HEK293T (cell line): ENCODE data around the gene SLC6A13.

Experiments
- CTCF ChIA-PET: fragments of 350-600 bp; formaldehyde crosslinking; extraction: SDS; loops from one replicate; lab custom pipeline; 2021; ENCODE audit warnings: antibody characterized with exemption, inconsistent platforms; lab: Yijun Ruan, JAX
- POLR2A ChIA-PET: fragments of 350-600 bp; formaldehyde crosslinking; extraction: SDS; loops from one replicate; lab custom pipeline; 2020; ENCODE audit warnings: antibody characterized with exemption, inconsistent platforms; lab: Yijun Ruan, JAX
- DNase-seq: peaks from one replicate; pipeline ENCODE4 v3.0.0; 2012; ENCODE audit warnings: mixed read lengths; ENCODE audit errors: extremely low spot score
- ARNT ChIP-seq: fragments of 450-650 bp; IDR thresholded peaks from 2 replicates; pipeline ENCODE4 v1.6.1; 2017; ENCODE audit warnings: mild to moderate bottlenecking
- BHLHE40 ChIP-seq: fragments of 450-650 bp; IDR thresholded peaks from 2 replicates; pipeline ENCODE4 v1.6.1; 2016; ENCODE audit warnings: mild to moderate bottlenecking, moderate library complexity, borderline replicate concordance
- CTBP1 ChIP-seq: fragments of 450-650 bp; IDR thresholded peaks from 2 replicates; pipeline ENCODE4 v1.6.1; 2016; ENCODE audit warnings: borderline replicate concordance
- ELF4 ChIP-seq: fragments of 450-650 bp; IDR thresholded peaks from 2 replicates; pipeline ENCODE4 v1.6.1; 2017; ENCODE audit warnings: antibody characterized with exemption
- FOXA1 ChIP-seq: fragments of 450-650 bp; IDR thresholded peaks from 2 replicates; pipeline ENCODE4 v1.6.1; 2016; ENCODE audit warnings: mild to moderate bottlenecking
- FOXK2 ChIP-seq: fragments of 450-650 bp; IDR thresholded peaks from 2 replicates; pipeline ENCODE4 v1.6.1; 2016; ENCODE audit warnings: mild to moderate bottlenecking
- FOXM1 ChIP-seq: fragments of 450-650 bp; IDR thresholded peaks from 2 replicates; pipeline ENCODE4 v1.6.1; 2017; ENCODE audit warnings: mild to moderate bottlenecking, borderline replicate concordance
- HDGF ChIP-seq: fragments of 450-650 bp; IDR thresholded peaks from 2 replicates; pipeline ENCODE4 v1.6.1; 2017; ENCODE audit warnings: antibody characterized with exemption, borderline replicate concordance
- L3MBTL2 ChIP-seq: fragments of 450-650 bp; conservative IDR thresholded peaks from 2 replicates; pipeline ENCODE4 v1.6.1; 2016; ENCODE audit warnings: mild to moderate bottlenecking
- LEF1 ChIP-seq: fragments of 450-650 bp; IDR thresholded peaks from 2 replicates; pipeline ENCODE4 v1.6.1; 2017; ENCODE audit warnings: mild to moderate bottlenecking, borderline replicate concordance
- NFRKB ChIP-seq: fragments of 450-650 bp; IDR thresholded peaks from 2 replicates; pipeline ENCODE4 v1.6.1; 2016; ENCODE audit warnings: mild to moderate bottlenecking, moderate library complexity
- SP1 ChIP-seq: fragments of 450-650 bp; IDR thresholded peaks from 2 replicates; pipeline ENCODE4 v1.6.1; 2017
- SUZ12 ChIP-seq: fragments of 450-650 bp; IDR thresholded peaks from 2 replicates; pipeline ENCODE4 v1.6.1; 2016; ENCODE audit warnings: mild to moderate bottlenecking
- TARDBP ChIP-seq: fragments of 450-650 bp; IDR thresholded peaks from 2 replicates; pipeline ENCODE4 v1.6.1; 2016
- ZNF384 ChIP-seq: fragments of 450-650 bp; IDR thresholded peaks from 2 replicates; pipeline ENCODE4 v1.6.1; 2016
- TF ChIP-seq, protein P1 (sequence below): fragments of 450-650 bp; IDR thresholded peaks from 2 replicates; pipeline ENCODE4 v1.6.1; 2016

SLC6A13 gene

DNA sequence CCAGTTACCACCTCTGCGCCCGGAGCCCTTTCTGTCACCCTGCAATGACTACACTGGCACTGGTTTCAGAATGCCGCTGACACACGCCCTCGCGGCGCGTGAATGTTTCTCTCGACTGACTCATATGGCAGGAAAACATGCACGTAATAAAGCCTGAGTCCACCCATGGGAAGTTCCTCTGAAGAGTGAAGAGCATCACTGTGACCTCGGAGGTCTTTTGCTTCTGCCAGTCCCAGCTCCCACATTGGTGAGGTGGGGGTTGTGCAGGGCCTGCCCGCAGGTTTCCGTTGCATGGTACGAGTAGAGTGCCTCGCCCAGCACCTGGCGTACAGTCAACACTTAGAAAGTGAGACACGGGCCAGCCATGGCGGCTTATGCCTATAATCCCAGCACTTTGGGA, 37.6 kb downstream of the SLC6A13 start:
- POLR2A ChIA-PET: no interaction called here
- CTCF ChIA-PET: no interaction called here
- no peak for DNase-seq
- no peak for TF ChIP-seq BHLHE40
- TF ChIP-seq, protein P1, sequence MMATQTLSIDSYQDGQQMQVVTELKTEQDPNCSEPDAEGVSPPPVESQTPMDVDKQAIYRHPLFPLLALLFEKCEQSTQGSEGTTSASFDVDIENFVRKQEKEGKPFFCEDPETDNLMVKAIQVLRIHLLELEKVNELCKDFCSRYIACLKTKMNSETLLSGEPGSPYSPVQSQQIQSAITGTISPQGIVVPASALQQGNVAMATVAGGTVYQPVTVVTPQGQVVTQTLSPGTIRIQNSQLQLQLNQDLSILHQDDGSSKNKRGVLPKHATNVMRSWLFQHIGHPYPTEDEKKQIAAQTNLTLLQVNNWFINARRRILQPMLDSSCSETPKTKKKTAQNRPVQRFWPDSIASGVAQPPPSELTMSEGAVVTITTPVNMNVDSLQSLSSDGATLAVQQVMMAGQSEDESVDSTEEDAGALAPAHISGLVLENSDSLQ: no peak
- TF ChIP-seq LEF1: no peak
- TF ChIP-seq L3MBTL2: no peak
- no peak for TF ChIP-seq SP1
- TF ChIP-seq HDGF: no peak
- TF ChIP-seq NFRKB: no peak
- no peak for TF ChIP-seq ARNT
- no peak for TF ChIP-seq SUZ12
- TF ChIP-seq FOXK2: no peak
- no peak for TF ChIP-seq CTBP1
- no peak for TF ChIP-seq FOXA1
- no peak for TF ChIP-seq FOXM1
- TF ChIP-seq ELF4: no peak
- TF ChIP-seq TARDBP: no peak
- TF ChIP-seq ZNF384: no peak

DNA sequence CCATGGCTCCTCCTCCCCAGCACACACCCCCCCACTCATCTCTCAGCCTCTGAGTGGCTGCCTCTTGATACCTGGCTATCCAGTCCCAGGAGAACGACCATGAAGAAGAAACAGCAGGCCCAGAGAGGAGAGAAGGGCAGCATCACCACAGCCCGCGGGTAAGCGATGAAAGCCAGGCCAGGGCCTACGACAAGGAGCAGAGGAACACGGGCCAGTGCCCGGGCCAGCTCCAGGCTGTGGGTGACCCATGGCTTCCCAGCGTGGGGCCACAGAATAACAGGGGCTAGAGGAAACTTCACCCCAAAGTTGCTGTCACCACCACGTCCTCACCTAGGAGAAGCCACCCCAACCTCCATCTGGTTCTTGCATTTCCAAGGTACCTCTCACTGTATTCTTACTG, 38.3 kb downstream of the SLC6A13 start:
- no peak for DNase-seq
- ChIA-PET POLR2A (no interaction called here), CTCF (no interaction called here)
- TF ChIP-seq SP1 (no peak), TARDBP (no peak), L3MBTL2 (no peak), SUZ12 (no peak), FOXK2 (no peak), HDGF (no peak), BHLHE40 (no peak), ELF4 (no peak), NFRKB (no peak), FOXA1 (no peak), CTBP1 (no peak)
- TF ChIP-seq, protein P1: no peak

DNA sequence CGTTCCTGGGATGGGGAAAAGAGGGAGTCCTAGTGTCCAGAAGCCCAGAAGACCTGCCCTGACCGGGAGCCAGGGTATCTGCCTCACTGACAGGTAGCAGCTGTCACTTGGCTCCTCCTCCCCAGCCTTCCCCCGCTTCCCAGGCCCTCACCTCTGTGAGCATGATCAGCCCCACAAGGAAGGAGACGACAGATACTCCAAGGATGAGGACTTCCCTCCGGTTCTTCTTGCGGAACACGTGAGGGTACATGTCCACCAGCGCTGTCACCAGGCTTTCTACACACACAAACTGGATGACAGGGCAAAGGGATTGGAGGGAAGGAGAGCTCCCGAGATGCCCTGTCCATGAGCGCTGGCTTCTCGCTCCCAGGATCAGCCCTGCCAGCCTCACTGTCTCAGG, 38.8 kb downstream of the SLC6A13 start:
- no peak for TF ChIP-seq ARNT
- no peak for TF ChIP-seq ZNF384
- TF ChIP-seq CTBP1: no peak
- TF ChIP-seq HDGF: no peak
- no peak for TF ChIP-seq L3MBTL2
- TF ChIP-seq FOXK2: no peak
- TF ChIP-seq, protein P1: no peak
- TF ChIP-seq ELF4: no peak
- POLR2A ChIA-PET: no interaction called here
- CTCF ChIA-PET: no interaction called here
- no peak for DNase-seq

DNA sequence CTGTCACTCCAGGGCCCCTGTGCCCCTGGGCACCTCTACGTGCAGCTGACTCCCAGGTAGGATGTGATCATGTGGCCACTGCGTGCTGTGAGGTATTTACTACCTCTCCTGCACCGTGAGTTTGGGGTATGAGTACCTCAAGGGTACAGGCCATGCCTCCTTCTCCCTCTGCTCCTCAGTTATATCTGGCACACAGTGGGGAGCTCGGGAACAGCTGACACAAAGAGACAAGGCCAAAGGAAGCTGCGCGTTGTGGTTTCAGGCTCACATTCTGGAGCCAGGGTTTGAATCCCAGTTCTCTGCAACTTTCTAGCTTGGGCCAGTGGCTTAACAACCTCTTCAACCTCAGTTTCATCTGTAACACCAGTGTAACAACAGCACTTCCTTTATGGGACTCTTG, 40.9 kb downstream of the SLC6A13 start:
- POLR2A ChIA-PET: no interaction called here
- CTCF ChIA-PET: interaction anchor here (2.9 kb wide), 1 partner anchor 12 kb away, joined by 6 read pairs; no protein-coding TSS in a partner anchor
- DNase-seq: no peak
- TF ChIP-seq SP1 (no peak), HDGF (no peak), FOXA1 (no peak), FOXM1 (no peak), LEF1 (no peak), FOXK2 (no peak), SUZ12 (no peak)

DNA sequence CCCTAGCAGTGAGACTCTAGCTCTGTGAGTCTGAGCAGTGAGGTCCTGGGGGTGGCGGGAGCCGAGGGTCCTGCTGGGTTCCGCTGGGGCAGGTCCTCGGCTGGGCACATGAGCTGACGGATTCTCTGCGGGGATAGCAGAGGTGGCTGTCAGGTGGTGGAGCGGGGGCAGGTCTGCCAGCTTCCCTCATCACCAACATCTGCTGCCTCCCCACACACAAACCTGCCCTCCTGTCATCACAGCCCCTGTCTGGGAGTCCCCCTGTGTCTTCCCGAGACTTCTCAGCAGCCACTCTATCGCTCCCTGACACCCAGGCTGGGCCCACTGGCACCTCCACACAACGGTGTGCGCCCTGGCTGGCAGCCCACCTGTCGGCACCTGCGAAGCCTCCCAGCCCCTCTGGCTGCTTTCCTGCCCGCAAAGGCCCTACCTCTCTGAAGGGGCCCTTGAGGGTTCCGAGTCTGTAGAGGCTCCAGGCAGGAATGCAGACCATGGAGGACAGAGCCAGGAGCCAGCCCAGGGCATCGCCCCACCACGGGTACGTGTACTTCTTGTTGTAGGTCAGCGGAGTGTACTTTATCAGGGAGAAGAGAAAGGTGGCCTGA, 41.6 kb downstream of the SLC6A13 start:
- CTCF ChIA-PET: interaction anchor here (1.0 to 2.9 kb wide), 3 partner anchors 11 to 109 kb away, joined by 4 to 8 read pairs (median 6); no protein-coding TSS in a partner anchor
- TF ChIP-seq LEF1: no peak
- TF ChIP-seq FOXM1: no peak
- TF ChIP-seq, protein P1: no peak
- no peak for TF ChIP-seq ARNT
- TF ChIP-seq ELF4: no peak
- no peak for TF ChIP-seq CTBP1
- no peak for TF ChIP-seq SUZ12
- no peak for TF ChIP-seq TARDBP
- TF ChIP-seq FOXA1: no peak
- no peak for TF ChIP-seq L3MBTL2
- TF ChIP-seq NFRKB: no peak
- TF ChIP-seq HDGF: no peak
- no peak for TF ChIP-seq ZNF384
- TF ChIP-seq BHLHE40: no peak
- no peak for TF ChIP-seq FOXK2
- DNase-seq: no peak
- POLR2A ChIA-PET: no interaction called here
